ENCODE data around the gene PPM1H. TPM values are rescaled to one million over a fixed set of nuclear protein-coding genes. Genes with fewer than 3 reads are reported as not detected.

Gene PPM1H
- total RNA-seq, 2 experiments from 2014 or later: not detected

DNA sequence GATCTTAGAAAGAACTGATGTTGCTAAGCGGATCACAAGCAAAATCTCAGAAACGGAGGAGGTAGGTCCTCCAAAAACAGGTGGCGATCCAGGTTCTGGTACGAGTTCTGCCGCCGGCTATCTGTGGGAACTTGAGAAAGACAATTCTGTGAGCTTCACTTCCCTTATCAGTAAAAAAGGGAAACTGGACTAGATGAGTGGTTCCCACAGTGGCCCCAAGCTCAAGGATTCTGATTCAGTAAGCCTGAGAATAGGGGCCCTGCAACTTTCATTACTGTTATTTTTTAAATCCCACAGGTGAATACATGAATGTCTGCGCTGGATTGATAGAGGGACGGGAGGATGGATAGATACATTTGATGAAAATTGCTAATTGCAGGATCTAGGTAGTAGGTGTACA is 160.2 kb downstream of the PPM1H start:
- intact Hi-C loops (cut with micrococcal nuclease): no loop called here
- Mint-ChIP-seq H3K27me3 (ENCODE audit: low read depth) (no peaks in the 10 kb centered on the region), H3K4me1 (ENCODE audit: low read depth) (no peaks in the 10 kb centered on the region), H3K4me3 (no peak overlapping the region), H3K27ac (no peak overlapping the region), H3K36me3 (ENCODE audit: low read depth) (no peaks in the 10 kb centered on the region), H3K9me3 (no peaks in the 10 kb centered on the region)
- no peak for DNase-seq
- CTCF ChIA-PET: interaction anchor here (1.0 kb wide), 1 partner anchor 38 kb away, joined by 3 read pairs; no protein-coding TSS in a partner anchor

- H3K4me1 Mint-ChIP-seq (ENCODE audit: low read depth): no peaks in the 10 kb centered on the region
- DNase-seq: no peak
- no peaks in the 10 kb centered on the region for H3K27me3 Mint-ChIP-seq (ENCODE audit: low read depth)
- H3K27ac Mint-ChIP-seq: no peak overlapping the region
- no peak overlapping the region for H3K4me3 Mint-ChIP-seq
- no peaks in the 10 kb centered on the region for H3K9me3 Mint-ChIP-seq
- no peaks in the 10 kb centered on the region for H3K36me3 Mint-ChIP-seq (ENCODE audit: low read depth)
- intact Hi-C loops (cut with micrococcal nuclease): no loop called here
- CTCF ChIA-PET: no interaction called here
These were observed 162.5 kb downstream of the PPM1H start for GRCh38 chr12:62772416-62772955.

GRCh38 chr12:62771828-62772227 is 163.1 kb downstream of the PPM1H start:
- intact Hi-C loops (cut with micrococcal nuclease): no loop called here
- DNase-seq: no peak
- Mint-ChIP-seq H3K9me3 (no peaks in the 10 kb centered on the region), H3K4me3 (no peak overlapping the region), H3K27me3 (ENCODE audit: low read depth) (no peaks in the 10 kb centered on the region), H3K36me3 (ENCODE audit: low read depth) (no peaks in the 10 kb centered on the region), H3K27ac (no peak overlapping the region), H3K4me1 (ENCODE audit: low read depth) (no peaks in the 10 kb centered on the region)
- CTCF ChIA-PET: no interaction called here

- H3K4me3 Mint-ChIP-seq: no peak overlapping the region
- no peaks in the 10 kb centered on the region for H3K27me3 Mint-ChIP-seq (ENCODE audit: low read depth)
- intact Hi-C loops (cut with micrococcal nuclease): no loop called here
- CTCF ChIA-PET: interaction anchor here (0.6 to 1.2 kb wide), 2 partner anchors 30 to 32 kb away, joined by 3 to 4 read pairs; no protein-coding TSS in a partner anchor
- H3K4me1 Mint-ChIP-seq (ENCODE audit: low read depth): no peaks in the 10 kb centered on the region
- H3K36me3 Mint-ChIP-seq (ENCODE audit: low read depth): no peaks in the 10 kb centered on the region
- H3K9me3 Mint-ChIP-seq: no peaks in the 10 kb centered on the region
- DNase-seq: no peak
- H3K27ac Mint-ChIP-seq: no peak overlapping the region
These were observed 164.6 kb downstream of the PPM1H start for GRCh38 chr12:62770381-62770780.

- Mint-ChIP-seq H3K36me3 (ENCODE audit: low read depth) (no peaks in the 10 kb centered on the region), H3K27ac (no peak overlapping the region), H3K27me3 (ENCODE audit: low read depth) (no peaks in the 10 kb centered on the region), H3K9me3 (no peaks in the 10 kb centered on the region), H3K4me3 (no peak overlapping the region), H3K4me1 (ENCODE audit: low read depth) (no peaks in the 10 kb centered on the region)
- CTCF ChIA-PET: interaction anchor here (0.9 to 1.5 kb wide), 2 partner anchors 25 to 30 kb away, joined by 3 read pairs; no protein-coding TSS in a partner anchor
- DNase-seq: no peak
- intact Hi-C loops (cut with micrococcal nuclease): no loop called here
These were observed 165.8 kb downstream of the PPM1H start for GRCh38 chr12:62769076-62769619.

DNA sequence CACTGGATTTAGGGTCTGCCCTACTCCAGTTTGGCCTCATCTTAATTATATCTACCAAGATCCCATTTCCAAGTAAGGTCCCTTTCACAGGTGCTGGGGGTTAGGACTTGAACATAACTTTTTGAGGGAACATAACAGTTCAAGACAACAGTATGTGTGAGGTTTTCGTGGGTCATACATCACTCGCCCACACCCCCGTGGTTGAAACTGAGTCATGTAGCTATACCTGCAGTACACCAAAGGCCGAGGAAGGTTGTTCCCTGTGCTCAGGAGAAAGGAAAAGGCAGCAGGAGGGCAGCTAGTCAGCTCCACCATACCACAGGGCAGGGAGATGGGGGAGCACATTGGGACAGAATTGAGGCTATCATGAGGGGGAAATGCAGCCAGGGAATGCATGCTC is 167.0 kb downstream of the PPM1H start:
- H3K36me3 Mint-ChIP-seq (ENCODE audit: low read depth): no peaks in the 10 kb centered on the region
- H3K27me3 Mint-ChIP-seq (ENCODE audit: low read depth): no peaks in the 10 kb centered on the region
- H3K4me1 Mint-ChIP-seq (ENCODE audit: low read depth): no peaks in the 10 kb centered on the region
- CTCF ChIA-PET: interaction anchor here (1.5 kb wide), 1 partner anchor 32 kb away, joined by 3 read pairs; no protein-coding TSS in a partner anchor
- no peak overlapping the region for H3K4me3 Mint-ChIP-seq
- DNase-seq: peak; percentile 12
- intact Hi-C loops (cut with micrococcal nuclease): no loop called here
- no peak overlapping the region for H3K27ac Mint-ChIP-seq
- H3K9me3 Mint-ChIP-seq: no peaks in the 10 kb centered on the region

- Mint-ChIP-seq H3K27me3 (ENCODE audit: low read depth) (no peaks in the 10 kb centered on the region), H3K27ac (no peak overlapping the region)
- intact Hi-C loops (cut with micrococcal nuclease): no loop called here
These were observed 167.5 kb downstream of the PPM1H start for GRCh38 chr12:62767496-62767895.

DNA sequence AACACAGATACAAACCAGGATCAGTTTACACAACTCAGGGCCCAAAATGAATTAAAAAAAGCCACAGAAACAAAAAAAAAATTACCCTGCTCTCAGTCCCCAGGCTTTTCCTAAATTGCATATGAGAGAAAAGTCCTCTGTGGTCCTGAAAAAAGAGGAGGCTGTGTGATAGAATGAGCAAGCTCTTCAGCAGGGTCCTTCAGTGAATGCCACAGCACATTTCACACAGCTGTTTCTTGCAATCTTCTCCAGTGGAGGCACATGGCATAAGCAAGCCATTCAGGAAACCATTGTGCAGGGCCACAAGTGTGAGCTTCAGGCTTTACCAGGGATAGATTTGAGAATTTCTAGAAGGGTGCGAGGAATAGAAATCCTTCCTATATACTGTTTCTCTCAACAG is 168.5 kb downstream of the PPM1H start:
- Mint-ChIP-seq H3K4me1 (ENCODE audit: low read depth) (no peaks in the 10 kb centered on the region), H3K36me3 (ENCODE audit: low read depth) (no peaks in the 10 kb centered on the region), H3K27ac (no peak overlapping the region), H3K9me3 (no peaks in the 10 kb centered on the region), H3K27me3 (ENCODE audit: low read depth) (no peaks in the 10 kb centered on the region), H3K4me3 (no peak overlapping the region)
- CTCF ChIA-PET: interaction anchor here (0.5 kb wide), 1 partner anchor 311 kb away, joined by 3 read pairs; no protein-coding TSS in a partner anchor
- DNase-seq: no peak
- intact Hi-C loops (cut with micrococcal nuclease): no loop called here

More at GRCh38 chr12:62767496-62767895, 167.5 kb downstream of the PPM1H start:
- CTCF ChIA-PET: interaction anchor here (1.5 kb wide), 1 partner anchor 32 kb away, joined by 3 read pairs; no protein-coding TSS in a partner anchor
- no peaks in the 10 kb centered on the region for H3K9me3 Mint-ChIP-seq
- H3K4me3 Mint-ChIP-seq: no peak overlapping the region
- no peaks in the 10 kb centered on the region for H3K4me1 Mint-ChIP-seq (ENCODE audit: low read depth)
- DNase-seq: no peak
- no peaks in the 10 kb centered on the region for H3K36me3 Mint-ChIP-seq (ENCODE audit: low read depth)

GRCh38 chr12:62763861-62764645 is 170.9 kb downstream of the PPM1H start:
- intact Hi-C loops (cut with micrococcal nuclease): no loop called here
- CTCF ChIA-PET: interaction anchor here (0.9 kb wide), 1 partner anchor 30 kb away, joined by 4 read pairs; no protein-coding TSS in a partner anchor
- Mint-ChIP-seq H3K27ac (no peak overlapping the region), H3K4me1 (ENCODE audit: low read depth) (no peaks in the 10 kb centered on the region), H3K9me3 (no peaks in the 10 kb centered on the region), H3K27me3 (ENCODE audit: low read depth) (peaks cover 3% of the 10 kb centered on the region), H3K4me3 (no peak overlapping the region), H3K36me3 (ENCODE audit: low read depth) (no peaks in the 10 kb centered on the region)
- DNase-seq: no peak

DNA sequence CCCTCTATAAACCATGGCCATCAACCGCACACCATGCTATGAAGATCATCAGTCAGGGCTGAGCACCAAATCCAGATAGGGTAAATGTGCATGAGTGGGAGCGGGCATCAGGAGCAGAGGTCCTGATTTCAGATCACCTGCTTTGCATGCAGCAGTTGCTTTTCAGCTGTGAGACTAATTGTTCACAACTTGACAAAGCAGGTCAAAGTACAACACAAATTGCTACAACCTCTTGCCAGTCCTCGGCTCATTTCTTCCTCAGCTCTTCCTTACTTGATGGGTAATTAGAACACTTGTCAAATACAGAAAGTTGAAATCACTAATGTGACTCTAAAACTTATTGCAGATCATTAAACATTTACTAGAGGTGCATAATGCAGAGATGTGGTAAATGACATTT is 171.6 kb downstream of the PPM1H start:
- CTCF ChIA-PET: no interaction called here
- no peaks in the 10 kb centered on the region for H3K36me3 Mint-ChIP-seq (ENCODE audit: low read depth)

GRCh38 chr12:62762645-62763044 is 172.3 kb downstream of the PPM1H start:
- H3K4me1 Mint-ChIP-seq (ENCODE audit: low read depth): no peaks in the 10 kb centered on the region
- no peak for DNase-seq
- CTCF ChIA-PET: no interaction called here
- no peak overlapping the region for H3K4me3 Mint-ChIP-seq
- no peak overlapping the region for H3K27ac Mint-ChIP-seq
- H3K36me3 Mint-ChIP-seq (ENCODE audit: low read depth): no peaks in the 10 kb centered on the region
- H3K9me3 Mint-ChIP-seq: no peaks in the 10 kb centered on the region
- H3K27me3 Mint-ChIP-seq (ENCODE audit: low read depth): peaks cover 5% of the 10 kb centered on the region
- intact Hi-C loops (cut with micrococcal nuclease): no loop called here

More for the DNA sequence above, 171.6 kb downstream of the PPM1H start:
- intact Hi-C loops (cut with micrococcal nuclease): no loop called here
- Mint-ChIP-seq H3K4me1 (ENCODE audit: low read depth) (no peaks in the 10 kb centered on the region), H3K4me3 (no peak overlapping the region), H3K9me3 (no peaks in the 10 kb centered on the region), H3K27me3 (ENCODE audit: low read depth) (peaks cover 5% of the 10 kb centered on the region), H3K27ac (no peak overlapping the region)
- no peak for DNase-seq

GRCh38 chr12:62761658-62762057 is 173.3 kb downstream of the PPM1H start:
- intact Hi-C loops (cut with micrococcal nuclease): no loop called here
- CTCF ChIA-PET: interaction anchor here (0.7 kb wide), 1 partner anchor 34 kb away, joined by 3 read pairs; no protein-coding TSS in a partner anchor
- Mint-ChIP-seq H3K4me1 (ENCODE audit: low read depth) (no peaks in the 10 kb centered on the region), H3K27ac (no peak overlapping the region), H3K27me3 (ENCODE audit: low read depth) (peaks cover 5% of the 10 kb centered on the region), H3K4me3 (no peak overlapping the region), H3K9me3 (no peaks in the 10 kb centered on the region), H3K36me3 (ENCODE audit: low read depth) (no peaks in the 10 kb centered on the region)
- DNase-seq: no peak
